ENCODE data around the gene NUDT16L1.

GRCh38 chr16:4728676-4729075, 35.3 kb downstream of the NUDT16L1 start:
- no peak for TF ChIP-seq CTCF (conservative IDR thresholded peaks at IDR 0.05; ENCODE audit: low read depth, low read length)
- no peak for TF ChIP-seq EZH2 (IDR thresholded peaks at IDR 0.05; ENCODE audit: borderline replicate concordance, low read depth, low read length, poor library complexity, severe bottlenecking)
